HCT116 (cell line): ENCODE data around the gene LSAMP.

ENCODE experiments used
- EZH2 ChIP-seq: fragments of 200-600 bp; sonication (generic); IDR thresholded peaks from 2 replicates; pipeline ENCODE4 v1.6.1; 2017; ENCODE audit warnings: antibody characterized with exemption, mixed run types
- EZH2phosphoT487 ChIP-seq: fragments of 200-600 bp; IDR thresholded peaks from 2 replicates; pipeline ENCODE4 v1.6.1; 2018; ENCODE audit warnings: antibody characterized with exemption, borderline replicate concordance
- FOSL1 ChIP-seq: IDR thresholded peaks from 2 replicates; pipeline ENCODE4 v1.6.1; 2012; ENCODE audit warnings: low read depth
- JUND ChIP-seq: IDR thresholded peaks from 2 replicates; pipeline ENCODE4 v1.6.1; 2012
- POLR2AphosphoS5 ChIP-seq: IDR thresholded peaks from 2 replicates; pipeline ENCODE4 v1.6.1; 2011; ENCODE audit warnings: mild to moderate bottlenecking, low read depth, low read length, moderate library complexity
- RAD21 ChIP-seq: IDR thresholded peaks from 2 replicates; pipeline ENCODE4 v1.6.1; 2012; ENCODE audit warnings: low read depth, mild to moderate bottlenecking
- SIN3A ChIP-seq: IDR thresholded peaks from 2 replicates; pipeline ENCODE4 v1.6.1; 2012; ENCODE audit warnings: low read depth
- SRF ChIP-seq: IDR thresholded peaks from 2 replicates; pipeline ENCODE4 v1.6.1; 2012; ENCODE audit warnings: low read depth
- TCF7L2 ChIP-seq: IDR thresholded peaks from 2 replicates; pipeline ENCODE4 v1.7.0; 2011; ENCODE audit warnings: borderline replicate concordance, inconsistent platforms; ENCODE audit not compliant: insufficient read depth, insufficient read length; ENCODE audit errors: extremely low read depth
- ZNF274 ChIP-seq: fragments of 200-500 bp; sonication (Bioruptor generic); IDR thresholded peaks from 2 replicates; pipeline ENCODE4 v1.6.1; 2014; ENCODE audit warnings: mild to moderate bottlenecking, low read depth, low read length, inconsistent platforms
- TF ChIP-seq, protein P1 (sequence below), 3 experiments: fragments of 200-600 bp in 1 of 3; sonication (generic) in 1 of 3; IDR thresholded peaks in 2 of 3; conservative IDR thresholded peaks in 1 of 3; 2 replicates each; pipeline ENCODE4 v1.5.1; 2012 to 2017; ENCODE audit warnings: low read depth in 2 of 3, low read length in 2 of 3, antibody characterized with exemption in 1 of 3, borderline replicate concordance in 1 of 3, control low read depth in 1 of 3, mild to moderate bottlenecking in 1 of 3, mixed read lengths in 1 of 3, mixed run types in 1 of 3, moderate library complexity in 1 of 3; ENCODE audit not compliant: insufficient read depth in 1 of 3

DNA sequence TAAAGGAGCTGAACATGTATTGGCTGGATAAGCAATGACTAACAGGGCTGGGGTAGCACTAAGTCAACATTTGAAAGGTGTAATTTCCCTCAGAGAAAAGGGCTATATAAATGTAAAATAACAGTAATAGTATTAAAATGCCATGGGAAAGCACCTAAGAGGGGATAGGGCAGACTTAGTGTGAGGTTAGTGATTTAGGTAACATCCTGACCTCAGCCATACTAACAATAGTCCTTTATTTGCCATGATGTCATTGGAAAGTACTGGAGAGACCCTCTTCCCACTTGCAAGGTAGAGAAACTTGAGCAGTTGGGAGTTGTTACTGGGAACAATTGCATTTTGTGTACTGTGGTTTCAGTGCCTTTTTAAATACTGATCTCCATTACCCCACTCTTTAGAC lies 103.4 kb downstream of the LSAMP start:
- no peak for TF ChIP-seq TCF7L2
- TF ChIP-seq SRF = no peak
- TF ChIP-seq, protein P1, sequence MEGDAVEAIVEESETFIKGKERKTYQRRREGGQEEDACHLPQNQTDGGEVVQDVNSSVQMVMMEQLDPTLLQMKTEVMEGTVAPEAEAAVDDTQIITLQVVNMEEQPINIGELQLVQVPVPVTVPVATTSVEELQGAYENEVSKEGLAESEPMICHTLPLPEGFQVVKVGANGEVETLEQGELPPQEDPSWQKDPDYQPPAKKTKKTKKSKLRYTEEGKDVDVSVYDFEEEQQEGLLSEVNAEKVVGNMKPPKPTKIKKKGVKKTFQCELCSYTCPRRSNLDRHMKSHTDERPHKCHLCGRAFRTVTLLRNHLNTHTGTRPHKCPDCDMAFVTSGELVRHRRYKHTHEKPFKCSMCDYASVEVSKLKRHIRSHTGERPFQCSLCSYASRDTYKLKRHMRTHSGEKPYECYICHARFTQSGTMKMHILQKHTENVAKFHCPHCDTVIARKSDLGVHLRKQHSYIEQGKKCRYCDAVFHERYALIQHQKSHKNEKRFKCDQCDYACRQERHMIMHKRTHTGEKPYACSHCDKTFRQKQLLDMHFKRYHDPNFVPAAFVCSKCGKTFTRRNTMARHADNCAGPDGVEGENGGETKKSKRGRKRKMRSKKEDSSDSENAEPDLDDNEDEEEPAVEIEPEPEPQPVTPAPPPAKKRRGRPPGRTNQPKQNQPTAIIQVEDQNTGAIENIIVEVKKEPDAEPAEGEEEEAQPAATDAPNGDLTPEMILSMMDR (IDR thresholded peaks at IDR 0.05 in 2 of 3, conservative IDR thresholded peaks at IDR 0.05 in 1 of 3; ENCODE audit: borderline replicate concordance in 1 of 3, insufficient read depth in 1 of 3, low read depth in 2 of 3, low read length in 2 of 3) = no peak
- no peak for TF ChIP-seq EZH2phosphoT487
- no peak for TF ChIP-seq JUND
- no peak for TF ChIP-seq ZNF274
- no peak for TF ChIP-seq POLR2AphosphoS5
- TF ChIP-seq EZH2 = no peak
- no peak for TF ChIP-seq SIN3A
- TF ChIP-seq RAD21 = no peak
- TF ChIP-seq FOSL1 = no peak
